DND-41 (cell line): Measurements from ENCODE around the gene ILDR2.

ENCODE experiments used
- ATAC-seq: fragments of 200-7000 bp; cut with Tn5 transposase; 3 replicates; pipeline ENCODE4 v1.9.1; 2021; ENCODE audit warnings: low read depth; ENCODE audit not compliant: insufficient read depth
- DNase-seq: peaks from one replicate; pipeline ENCODE4 v3.0.0-alpha.2; 2020
- H2AFZ ChIP-seq: 2 replicates; pipeline ENCODE4 v1.6.0; 2012; ENCODE audit warnings: low read depth, low read length
- H3K27ac ChIP-seq: 2 replicates; pipeline ENCODE4 v1.5.1; 2012; ENCODE audit warnings: low read length, inconsistent platforms
- H3K27me3 ChIP-seq: fragments of 200-600 bp; sonication (generic); 2 replicates; pipeline ENCODE4 v1.6.0; 2012; ENCODE audit warnings: low read length, mild to moderate bottlenecking, inconsistent platforms; ENCODE audit not compliant: insufficient read depth, poor library complexity
- H3K36me3 ChIP-seq: 2 replicates; pipeline ENCODE4 v1.5.1; 2012; ENCODE audit warnings: low read length, inconsistent platforms; ENCODE audit not compliant: insufficient read depth
- H3K4me1 ChIP-seq: 2 replicates; pipeline ENCODE4 v1.5.1; 2012; ENCODE audit warnings: mild to moderate bottlenecking, low read length; ENCODE audit not compliant: insufficient read depth
- H3K4me2 ChIP-seq: 2 replicates; pipeline ENCODE4 v1.6.0; 2012; ENCODE audit warnings: mild to moderate bottlenecking, moderate library complexity, low read length, inconsistent platforms; ENCODE audit not compliant: insufficient read depth
- H3K4me3 ChIP-seq, 2 experiments: fragments of 200-600 bp in 1 of 2; shearing (Covaris generic) in 1 of 2; 2 replicates each; pipeline ENCODE4 v1.5.1; 2012 to 2016; ENCODE audit warnings: inconsistent platforms in 2 of 2, low read length in 2 of 2, mild to moderate bottlenecking in 2 of 2, low read depth in 1 of 2, moderate library complexity in 1 of 2
- H3K79me2 ChIP-seq: 2 replicates; pipeline ENCODE4 v1.6.0; 2012; ENCODE audit warnings: low read length, inconsistent platforms; ENCODE audit not compliant: insufficient read depth
- H3K9ac ChIP-seq: 2 replicates; pipeline ENCODE4 v1.6.0; 2012; ENCODE audit warnings: low read depth, mild to moderate bottlenecking, inconsistent platforms, low read length, moderate library complexity
- H3K9me3 ChIP-seq: 2 replicates; pipeline ENCODE4 v1.5.1; 2012; ENCODE audit warnings: low read length, moderate library complexity, mild to moderate bottlenecking, inconsistent platforms; ENCODE audit not compliant: insufficient read depth, severe bottlenecking
- H4K20me1 ChIP-seq: 2 replicates; pipeline ENCODE4 v1.6.0; 2012; ENCODE audit warnings: low read length; ENCODE audit not compliant: insufficient read depth
- CTCF ChIP-seq: IDR thresholded peaks from 2 replicates; pipeline ENCODE4 v1.5.1; 2012; ENCODE audit warnings: borderline replicate concordance, low read length, moderate library complexity, mild to moderate bottlenecking; ENCODE audit not compliant: poor library complexity, severe bottlenecking; ENCODE audit errors: extremely low read depth
- EZH2 ChIP-seq: IDR thresholded peaks from 3 replicates; pipeline ENCODE4 v1.6.1; 2012; ENCODE audit warnings: borderline replicate concordance, low read depth, mild to moderate bottlenecking, moderate library complexity, low read length, inconsistent platforms; ENCODE audit not compliant: severe bottlenecking

Gene ILDR2

GRCh38 chr1:166906647-166907046 lies 68.7 kb downstream of the ILDR2 start:
- H3K27me3 ChIP-seq, result no peaks in the 10 kb centered on the region
- no peak overlapping the region for H3K9ac ChIP-seq
- H3K4me3 ChIP-seq, result no peak overlapping the region
- H3K4me2 ChIP-seq, result no peak overlapping the region
- H3K27ac ChIP-seq, result no peak overlapping the region
- no peaks in the 10 kb centered on the region for H4K20me1 ChIP-seq
- DNase-seq (no peak), ATAC-seq (no peak)
- H3K4me1 ChIP-seq, result peaks cover 5% of the 10 kb centered on the region
- TF ChIP-seq CTCF, result no peak
- TF ChIP-seq EZH2, result no peak
- H3K36me3 ChIP-seq, result no peaks in the 10 kb centered on the region
- no peak overlapping the region for H2AFZ ChIP-seq
- peaks cover 5% of the 10 kb centered on the region for H3K9me3 ChIP-seq
- H3K79me2 ChIP-seq, result no peaks in the 10 kb centered on the region

- Histone ChIP-seq H3K4me3 (no peak overlapping the region), H3K4me2 (no peak overlapping the region), H3K27ac (no peak overlapping the region), H3K4me1 (peaks cover 5% of the 10 kb centered on the region), H4K20me1 (no peaks in the 10 kb centered on the region), H2AFZ (no peak overlapping the region), H3K27me3 (no peaks in the 10 kb centered on the region), H3K79me2 (no peaks in the 10 kb centered on the region), H3K9ac (no peak overlapping the region), H3K9me3 (peaks cover 1% of the 10 kb centered on the region), H3K36me3 (no peaks in the 10 kb centered on the region)
- TF ChIP-seq CTCF, result no peak
- TF ChIP-seq EZH2, result no peak
- no peak for DNase-seq
- no peak for ATAC-seq
Observed at GRCh38 chr1:166905900-166906299, 69.4 kb downstream of the ILDR2 start.

GRCh38 chr1:166905136-166905535 lies 70.2 kb downstream of the ILDR2 start:
- no peak overlapping the region for H3K4me3 ChIP-seq
- H3K27ac ChIP-seq, result no peak overlapping the region
- H3K4me2 ChIP-seq, result no peak overlapping the region
- H3K27me3 ChIP-seq, result no peaks in the 10 kb centered on the region
- DNase-seq (no peak), ATAC-seq (no peak)
- no peak overlapping the region for H3K9ac ChIP-seq
- H3K36me3 ChIP-seq, result no peaks in the 10 kb centered on the region
- no peaks in the 10 kb centered on the region for H3K79me2 ChIP-seq
- no peaks in the 10 kb centered on the region for H4K20me1 ChIP-seq
- H3K4me1 ChIP-seq, result no peaks in the 10 kb centered on the region
- no peaks in the 10 kb centered on the region for H3K9me3 ChIP-seq
- TF ChIP-seq EZH2, result no peak
- no peak for TF ChIP-seq CTCF
- H2AFZ ChIP-seq, result no peak overlapping the region

- Histone ChIP-seq H3K4me1 (no peaks in the 10 kb centered on the region), H3K4me2 (no peak overlapping the region), H3K9ac (no peak overlapping the region), H3K9me3 (peaks cover 3% of the 10 kb centered on the region), H2AFZ (no peak overlapping the region), H4K20me1 (no peaks in the 10 kb centered on the region), H3K36me3 (no peaks in the 10 kb centered on the region), H3K79me2 (no peaks in the 10 kb centered on the region), H3K27ac (no peak overlapping the region), H3K4me3 (no peak overlapping the region), H3K27me3 (no peaks in the 10 kb centered on the region)
- no peak for TF ChIP-seq EZH2
- no peak for TF ChIP-seq CTCF
- DNase-seq (no peak), ATAC-seq (no peak)
Observed at GRCh38 chr1:166903232-166903631, 72.1 kb downstream of the ILDR2 start.
